RCC 7860 (cell line): Measurements from ENCODE around the gene SLC10A7.
A peak's percentile ranks its signal among the peaks of the same experiment; 100 is the strongest.

Experiments
- DNase-seq: peaks from one replicate; pipeline ENCODE4 v3.0.0-alpha.2; 2015; ENCODE audit warnings: low spot score
- FAIRE-seq: peaks from 2 replicates; lab custom pipeline; 2012; peaks lifted over from hg19 to GRCh38; lab: Jason Lieb, UNC

Gene SLC10A7

GRCh38 chr4:146271466-146271865, 250.3 kb downstream of the SLC10A7 start:
- FAIRE-seq (no peak), DNase-seq (no peak)

- FAIRE-seq = no peak
- DNase-seq = no peak
These were observed 252.5 kb downstream of the SLC10A7 start for GRCh38 chr4:146269228-146269653.

GRCh38 chr4:146267826-146268225, 253.9 kb downstream of the SLC10A7 start:
- DNase-seq (no peak), FAIRE-seq (no peak)

DNA sequence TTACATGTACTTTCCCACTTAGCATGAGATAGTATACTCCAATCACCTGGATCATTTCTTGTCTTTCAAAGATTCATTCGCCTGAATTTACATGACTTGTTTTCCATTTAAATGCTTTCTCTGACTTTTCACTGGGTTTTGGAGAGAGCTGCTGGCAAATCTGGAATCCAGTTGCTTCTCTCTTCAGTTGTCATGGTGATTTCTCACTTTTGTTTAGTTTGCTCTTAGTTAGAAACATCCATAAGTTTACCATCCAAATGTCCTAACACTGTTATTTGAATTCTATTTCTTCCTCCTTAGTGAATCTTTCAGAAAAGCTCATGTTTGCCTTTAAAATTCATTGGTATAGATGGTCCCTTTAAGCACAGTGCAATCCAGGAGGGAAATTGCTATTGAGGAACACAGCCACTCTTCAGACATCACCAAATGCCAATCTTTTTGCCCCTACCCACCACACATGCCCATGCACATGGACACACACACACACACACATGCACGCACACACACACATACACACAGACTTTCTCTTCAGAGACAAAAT, 255.7 kb downstream of the SLC10A7 start:
- DNase-seq (no peak), FAIRE-seq (no peak)

DNA sequence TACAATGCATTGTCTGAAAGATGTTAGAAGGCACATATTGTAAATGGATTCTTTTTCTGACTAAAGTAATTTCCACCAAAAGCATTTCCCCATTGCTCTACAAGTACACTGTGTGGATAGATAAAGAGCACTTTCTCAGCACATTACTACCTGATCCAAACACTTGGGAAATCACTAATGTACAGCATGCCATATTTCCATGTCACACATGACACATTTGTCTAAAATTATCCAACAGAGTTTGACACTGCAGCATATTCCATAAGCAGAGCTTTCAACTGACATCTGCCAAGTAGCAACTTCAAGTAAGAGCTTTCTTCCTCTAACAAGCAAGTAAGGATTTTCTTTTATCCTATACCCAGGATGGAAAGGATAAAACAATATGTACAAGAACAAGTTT, 257.9 kb downstream of the SLC10A7 start:
- DNase-seq (no peak), FAIRE-seq (no peak)

DNA sequence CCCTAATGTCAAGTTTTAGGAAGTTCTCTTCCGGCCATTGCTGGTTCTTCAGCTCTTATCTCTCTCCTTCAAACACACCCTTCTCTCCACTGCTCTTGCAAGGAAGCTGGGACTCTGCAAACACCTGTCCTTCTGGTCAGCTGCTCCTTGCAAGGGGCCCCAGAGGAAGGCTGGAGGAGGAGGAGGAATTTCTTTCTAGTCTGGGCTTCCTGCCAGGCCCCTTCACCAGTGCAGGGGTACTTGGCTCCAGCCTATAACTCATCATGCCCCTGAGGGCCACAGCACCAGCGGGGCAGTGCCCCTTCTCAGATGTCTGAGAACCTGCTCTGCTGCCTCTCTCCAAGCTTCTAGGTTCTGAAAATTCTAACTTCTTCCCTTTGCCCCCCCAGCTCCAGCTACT, 260.7 kb downstream of the SLC10A7 start:
- FAIRE-seq = no peak
- no peak for DNase-seq

- FAIRE-seq (no peak), DNase-seq (no peak)
These were observed 261.2 kb downstream of the SLC10A7 start for GRCh38 chr4:146260521-146260920.

DNA sequence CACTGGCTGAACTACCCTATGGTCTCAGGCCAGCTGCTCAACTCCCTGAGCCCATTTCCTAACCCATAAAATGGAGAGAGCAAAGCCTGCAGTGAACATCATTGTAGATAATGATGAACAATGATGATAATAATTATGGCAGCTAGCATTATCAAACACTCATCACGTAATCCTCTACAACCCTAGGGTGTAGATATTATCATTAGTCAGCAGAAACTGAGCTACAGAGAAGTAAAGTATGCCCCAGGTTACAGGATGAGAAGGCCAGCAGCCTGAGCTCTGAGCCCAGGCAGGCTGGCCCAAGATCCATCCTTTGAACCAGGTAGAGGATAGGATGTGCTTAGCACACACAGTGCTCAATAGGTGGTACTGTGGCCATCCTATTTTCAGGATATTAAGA, 264.2 kb downstream of the SLC10A7 start:
- DNase-seq (no peak), FAIRE-seq (no peak)

- DNase-seq (no peak), FAIRE-seq (no peak)
These were observed 265.4 kb downstream of the SLC10A7 start for GRCh38 chr4:146256328-146256727.

DNA sequence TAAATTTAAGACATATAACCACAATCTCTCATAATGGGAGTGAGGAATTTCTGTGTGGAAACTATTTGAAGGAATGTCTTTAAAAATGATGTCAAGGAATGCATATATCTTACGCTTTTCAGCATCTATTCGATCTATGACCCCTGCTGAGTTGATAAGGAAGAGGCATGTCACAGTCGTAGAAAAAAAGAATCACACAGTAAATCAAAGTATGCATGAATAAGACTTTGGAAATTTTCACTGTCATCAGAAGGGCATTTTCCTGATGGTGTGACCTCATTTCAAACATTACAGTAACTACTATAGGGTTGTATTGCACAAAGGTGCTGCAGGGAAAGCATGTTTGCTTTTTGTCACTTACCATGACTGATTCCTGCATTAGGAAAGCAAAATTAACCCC, 265.9 kb downstream of the SLC10A7 start:
- peak; percentile 86 for DNase-seq
- FAIRE-seq = no peak

DNA sequence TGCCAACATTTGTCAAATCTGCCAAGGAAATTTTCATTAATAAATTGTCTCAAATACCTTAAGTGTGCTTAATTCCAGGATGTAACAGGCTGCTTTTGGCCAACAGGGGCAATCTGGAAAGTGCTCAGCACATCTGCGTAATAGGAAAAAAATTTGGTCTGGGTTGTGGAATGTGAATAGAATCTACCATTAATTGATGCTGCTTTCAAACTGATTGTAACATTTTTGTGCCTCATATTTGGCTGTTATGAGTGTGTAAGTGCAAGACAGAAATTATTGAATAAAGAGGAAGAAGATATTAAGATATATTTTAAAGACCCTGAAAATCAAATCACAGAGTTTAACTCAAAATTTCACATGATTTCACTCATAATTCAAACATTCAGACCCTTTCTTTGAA, 266.3 kb downstream of the SLC10A7 start:
- FAIRE-seq (no peak), DNase-seq (peak; percentile 44)

DNA sequence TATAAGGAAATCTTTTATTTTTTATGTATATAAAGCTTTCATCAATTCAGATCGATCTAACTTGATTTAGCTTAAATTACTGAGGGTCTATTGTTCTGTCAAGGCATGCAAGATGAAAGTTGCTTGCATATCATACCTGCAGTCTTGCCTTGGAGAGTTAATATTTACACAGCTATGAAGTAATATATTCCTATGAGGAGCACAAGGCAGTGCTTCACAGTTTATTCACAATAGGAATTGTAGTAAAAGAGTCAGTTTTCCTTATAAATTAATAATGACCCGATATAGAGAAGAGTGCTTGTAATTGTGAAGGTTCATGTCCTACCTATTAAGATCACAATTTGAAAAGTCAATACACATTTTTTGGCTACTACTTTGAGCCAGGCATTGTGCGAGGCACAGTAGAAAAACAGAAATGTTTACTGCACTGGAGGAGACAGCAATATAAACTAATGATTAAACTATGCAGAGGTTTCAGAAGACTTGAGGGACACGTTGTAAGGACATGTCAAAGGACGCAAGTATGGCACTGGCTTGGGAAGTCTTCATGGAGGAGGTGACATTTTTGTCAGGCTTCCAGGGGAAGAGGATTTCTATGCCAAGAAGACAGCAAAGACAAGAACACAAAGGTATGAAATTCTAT, 268.6 kb downstream of the SLC10A7 start:
- FAIRE-seq (no peak), DNase-seq (no peak)

DNA sequence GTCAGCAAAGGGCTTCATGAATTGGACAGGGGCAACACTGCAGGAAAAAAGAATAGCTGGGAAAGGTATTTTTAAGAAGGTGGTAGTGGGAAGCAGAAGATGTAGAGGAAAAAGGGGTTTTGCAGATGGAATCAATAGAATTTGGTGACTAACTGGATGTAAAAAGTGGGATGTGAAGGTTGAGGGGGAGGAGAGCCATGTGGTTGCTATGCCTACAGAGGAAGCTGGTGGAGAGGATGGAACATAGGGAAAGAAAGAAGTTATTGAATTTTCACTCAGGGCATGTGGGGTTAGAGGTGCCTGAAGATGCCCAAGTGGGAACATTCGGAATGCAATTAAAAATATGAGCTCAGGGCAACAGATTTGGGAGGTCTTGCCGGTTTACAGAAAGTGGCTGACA, 274.4 kb downstream of the SLC10A7 start:
- FAIRE-seq = no peak
- no peak for DNase-seq

DNA sequence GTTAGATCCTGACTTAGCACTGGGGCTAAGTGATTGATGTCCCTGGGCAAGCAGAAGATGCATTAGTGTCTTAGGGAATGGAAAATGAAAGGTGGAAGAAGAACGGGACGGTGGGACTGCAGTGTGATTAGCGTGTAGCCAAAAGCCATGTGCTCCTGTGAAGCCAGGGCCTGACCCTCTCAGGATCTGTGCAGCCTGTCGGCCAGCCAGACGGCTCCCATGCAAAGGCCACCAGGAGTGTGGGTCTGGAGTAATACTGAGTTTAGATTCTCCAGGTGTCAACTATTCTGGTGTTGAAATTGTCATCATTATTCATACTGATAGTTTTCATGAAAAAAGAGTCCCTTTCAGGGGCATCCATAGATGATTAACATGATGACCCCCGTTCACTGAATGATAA, 275.4 kb downstream of the SLC10A7 start:
- FAIRE-seq (no peak), DNase-seq (no peak)

- peak; percentile 5 for DNase-seq
- FAIRE-seq = no peak
These were observed 275.9 kb downstream of the SLC10A7 start for GRCh38 chr4:146245850-146246249.

- DNase-seq (peak; percentile 78), FAIRE-seq (no peak)
These were observed 276.5 kb downstream of the SLC10A7 start for GRCh38 chr4:146245246-146245645.

DNA sequence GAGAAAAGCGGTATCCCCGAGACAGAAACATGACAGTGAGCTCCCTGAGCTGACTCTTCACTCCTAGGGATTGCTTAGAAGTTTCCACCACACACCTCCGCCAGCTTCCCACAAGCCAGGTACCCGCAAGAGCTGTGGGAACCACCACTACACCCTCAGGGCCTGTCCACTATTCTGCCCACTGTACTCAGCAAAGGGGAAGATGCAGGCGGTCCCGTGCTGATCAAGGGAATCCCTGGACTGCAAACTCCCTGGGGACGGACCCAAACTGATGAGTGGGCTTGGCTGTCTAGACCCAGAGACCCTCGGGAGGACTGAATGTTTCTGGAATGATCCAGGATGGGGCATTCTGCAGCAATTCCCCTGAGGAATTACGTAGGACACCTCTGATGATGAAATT, 277.2 kb downstream of the SLC10A7 start:
- FAIRE-seq = no peak
- DNase-seq = no peak

DNA sequence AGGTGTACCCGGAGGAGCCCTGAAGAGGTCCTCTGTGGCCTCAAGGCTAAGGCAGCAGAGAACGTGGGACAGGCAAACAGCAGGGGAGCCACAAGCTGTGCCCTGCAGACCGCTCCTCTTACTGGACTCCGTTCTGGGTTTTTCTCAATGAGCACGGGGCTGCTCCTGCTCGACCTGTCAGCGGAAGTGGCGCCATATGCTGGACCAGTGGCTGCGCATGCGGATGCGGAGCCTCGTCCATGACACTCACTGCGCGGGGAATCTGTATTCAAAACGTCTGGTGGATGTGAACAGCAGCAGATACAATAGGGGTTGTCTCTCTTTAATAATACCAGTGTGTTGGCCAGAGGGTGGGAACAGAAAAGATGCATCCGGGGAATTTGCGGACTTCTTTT, 277.9 kb downstream of the SLC10A7 start:
- DNase-seq (no peak), FAIRE-seq (no peak)

- DNase-seq (peak; percentile 68), FAIRE-seq (no peak)
These were observed 278.4 kb downstream of the SLC10A7 start for GRCh38 chr4:146243141-146243882.

GRCh38 chr4:146238107-146238506, 283.6 kb downstream of the SLC10A7 start:
- no peak for DNase-seq
- no peak for FAIRE-seq

GRCh38 chr4:146237092-146237491, 284.6 kb downstream of the SLC10A7 start:
- DNase-seq (no peak), FAIRE-seq (no peak)

GRCh38 chr4:146236216-146236615, 285.5 kb downstream of the SLC10A7 start:
- FAIRE-seq = no peak
- no peak for DNase-seq
